GM13976 (cell line): Measurements from ENCODE around the gene ATRN.
A peak's percentile ranks its signal among the peaks of the same experiment; 100 is the strongest.
"Not testable (repeated sequence)": the region's sequence is repeated elsewhere in the genome, so short reads cannot be mapped to it uniquely, and the experiment has no call there.

Source experiments
- DNase-seq: peaks from one replicate; pipeline ENCODE4 v3.0.0; 2012; ENCODE audit warnings: low spot score
- in situ Hi-C: fragments of 300-500 bp; cut with MboI; formaldehyde crosslinking; loops from one replicate; pipeline ENCODE4 v1.12.0; 2022; ENCODE audit warnings: low sequenced_read_pairs, mixed read lengths, inconsistent platforms; ENCODE audit not compliant: unreplicated experiment
- TF ChIP-seq, protein P1 (sequence below): IDR thresholded peaks from 2 replicates; pipeline ENCODE4 v1.5.1; 2012; ENCODE audit warnings: borderline replicate concordance, mild to moderate bottlenecking; ENCODE audit not compliant: insufficient read depth; ENCODE audit errors: extremely low read depth, missing control alignments, control extremely low read depth

Gene ATRN

GRCh38 chr20:3470627-3471396 is at the start of gene ATRN:
Gene ATRN (plus strand): TSS chr20:3471018. CDS start chr20:3471108, 90 bp downstream.
- TF ChIP-seq, protein P1, sequence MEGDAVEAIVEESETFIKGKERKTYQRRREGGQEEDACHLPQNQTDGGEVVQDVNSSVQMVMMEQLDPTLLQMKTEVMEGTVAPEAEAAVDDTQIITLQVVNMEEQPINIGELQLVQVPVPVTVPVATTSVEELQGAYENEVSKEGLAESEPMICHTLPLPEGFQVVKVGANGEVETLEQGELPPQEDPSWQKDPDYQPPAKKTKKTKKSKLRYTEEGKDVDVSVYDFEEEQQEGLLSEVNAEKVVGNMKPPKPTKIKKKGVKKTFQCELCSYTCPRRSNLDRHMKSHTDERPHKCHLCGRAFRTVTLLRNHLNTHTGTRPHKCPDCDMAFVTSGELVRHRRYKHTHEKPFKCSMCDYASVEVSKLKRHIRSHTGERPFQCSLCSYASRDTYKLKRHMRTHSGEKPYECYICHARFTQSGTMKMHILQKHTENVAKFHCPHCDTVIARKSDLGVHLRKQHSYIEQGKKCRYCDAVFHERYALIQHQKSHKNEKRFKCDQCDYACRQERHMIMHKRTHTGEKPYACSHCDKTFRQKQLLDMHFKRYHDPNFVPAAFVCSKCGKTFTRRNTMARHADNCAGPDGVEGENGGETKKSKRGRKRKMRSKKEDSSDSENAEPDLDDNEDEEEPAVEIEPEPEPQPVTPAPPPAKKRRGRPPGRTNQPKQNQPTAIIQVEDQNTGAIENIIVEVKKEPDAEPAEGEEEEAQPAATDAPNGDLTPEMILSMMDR, result no peak
- in situ Hi-C loops, result no loop called here
- peak; percentile 98 for DNase-seq

GRCh38 chr20:3421985-3422384 is 48.8 kb upstream of the ATRN start:
- DNase-seq, result no peak
- in situ Hi-C loops, result no loop called here
- TF ChIP-seq, protein P1, result no peak

- in situ Hi-C loops, result no loop called here
- DNase-seq, result no peak
- TF ChIP-seq, protein P1, result no peak
Observed at GRCh38 chr20:3423126-3423525, 47.7 kb upstream of the ATRN start.

- DNase-seq, in situ Hi-C loops: not testable (repeated sequence)
Observed at GRCh38 chr20:3426766-3427165, 44.1 kb upstream of the ATRN start.

GRCh38 chr20:3430376-3431069 is 40.3 kb upstream of the ATRN start:
- TF ChIP-seq, protein P1, result no peak

GRCh38 chr20:3431109-3431508 is 39.7 kb upstream of the ATRN start:
- TF ChIP-seq, protein P1, result no peak
- DNase-seq, result no peak
- in situ Hi-C loops, result no loop called here

More at GRCh38 chr20:3430376-3431069, 40.3 kb upstream of the ATRN start:
- DNase-seq, result peak; percentile 58
- in situ Hi-C loops, result no loop called here

DNA sequence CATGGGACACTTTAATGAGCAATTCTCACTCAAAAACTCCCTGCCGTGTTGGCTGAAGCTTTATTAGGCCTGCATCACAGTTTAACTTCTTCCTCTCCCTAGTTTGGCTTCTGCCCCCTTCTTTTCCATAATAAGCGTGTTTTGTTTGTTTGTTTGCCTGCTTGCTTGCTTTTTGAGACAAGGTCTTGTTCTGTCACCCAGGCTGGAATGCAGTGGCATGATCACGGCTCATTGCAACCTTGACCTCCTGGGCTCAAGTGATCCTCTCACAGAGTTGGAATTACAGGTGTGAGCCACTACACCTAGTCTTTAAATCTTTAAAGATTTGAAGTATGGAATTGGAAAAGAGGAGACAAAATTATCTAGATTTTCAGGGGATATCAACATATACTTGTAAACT is 38.0 kb upstream of the ATRN start:
- TF ChIP-seq, protein P1, result no peak
- DNase-seq, result no peak
- in situ Hi-C loops, result no loop called here
